ENCODE data around the gene ITGB2. TPM values are rescaled to one million over a fixed set of nuclear protein-coding genes. Genes with fewer than 3 reads are reported as not detected.

Gene ITGB2
- total RNA-seq, 1 experiment from 2014 or later: 0.19 TPM

GRCh38 chr21:44846485-44847260 is 74.0 kb downstream of the ITGB2 start:
- DNase-seq (ENCODE audit: low spot score): no peak

GRCh38 chr21:44846224-44846484 is 74.5 kb downstream of the ITGB2 start:
- DNase-seq (ENCODE audit: low spot score): no peak

GRCh38 chr21:44845418-44846223 is 75.1 kb downstream of the ITGB2 start:
- no peak for DNase-seq (ENCODE audit: low spot score)

- DNase-seq (ENCODE audit: low spot score): no peak
Measured at GRCh38 chr21:44844256-44844655, 76.4 kb downstream of the ITGB2 start.

- DNase-seq (ENCODE audit: low spot score): no peak
Measured at GRCh38 chr21:44842721-44843445, 77.8 kb downstream of the ITGB2 start.

GRCh38 chr21:44842087-44842486 is 78.6 kb downstream of the ITGB2 start:
- DNase-seq (ENCODE audit: low spot score): no peak

GRCh38 chr21:44840771-44841170 is 79.9 kb downstream of the ITGB2 start:
- no peak for DNase-seq (ENCODE audit: low spot score)

- DNase-seq (ENCODE audit: low spot score): no peak
Measured at GRCh38 chr21:44838951-44839350, 81.7 kb downstream of the ITGB2 start.

GRCh38 chr21:44838039-44838895 is 82.4 kb downstream of the ITGB2 start:
- DNase-seq (ENCODE audit: low spot score): no peak

- no peak for DNase-seq (ENCODE audit: low spot score)
Measured at GRCh38 chr21:44837537-44837936, 83.2 kb downstream of the ITGB2 start.

- DNase-seq (ENCODE audit: low spot score): no peak
Measured at GRCh38 chr21:44836666-44837471, 83.8 kb downstream of the ITGB2 start.

GRCh38 chr21:44836349-44836665 is 84.4 kb downstream of the ITGB2 start:
- no peak for DNase-seq (ENCODE audit: low spot score)

Other genes with a start within 250 kb of the ITGB2 start
- not detected in 2 replicates for gene KRTAP12-1, start 238.7 kb downstream of the ITGB2 start, total RNA-seq (2014; rRNA removed; shearing (Covaris generic))
- gene KRTAP10-12, start 223.7 kb downstream of the ITGB2 start, total RNA-seq (2014; rRNA removed; shearing (Covaris generic)): not detected in 2 replicates
- 0.17 TPM in 1 of 2 replicates, not detected in the other for gene TSPEAR, start 209.3 kb downstream of the ITGB2 start, total RNA-seq (2014; rRNA removed; shearing (Covaris generic))
- gene UBE2G2, start 119.1 kb downstream of the ITGB2 start, total RNA-seq (2014; rRNA removed; shearing (Covaris generic)): 53.1 and 68.3 TPM in 2 replicates
- 118 and 140 TPM in 2 replicates for gene SUMO3, start 102.8 kb downstream of the ITGB2 start, total RNA-seq (2014; rRNA removed; shearing (Covaris generic))
- 637 and 713 TPM in 2 replicates for gene PTTG1IP, start 47.2 kb downstream of the ITGB2 start, total RNA-seq (2014; rRNA removed; shearing (Covaris generic))
- 33.6 and 42.6 TPM in 2 replicates for gene SLX9, start 19.1 kb upstream of the ITGB2 start, total RNA-seq (2014; rRNA removed; shearing (Covaris generic))
- gene ADARB1, start 153.7 kb upstream of the ITGB2 start, total RNA-seq (2014; rRNA removed; shearing (Covaris generic)): 13.3 and 15.7 TPM in 2 replicates

All from A172 (cell line).